Keratinocyte (primary cell): ENCODE data around the gene ANO2. TPM values are rescaled to one million over a fixed set of nuclear protein-coding genes. Genes with fewer than 3 reads are reported as not detected.

Source experiments
- DNase-seq: peaks from one replicate; pipeline ENCODE4 v3.0.0-alpha.2; 2011; ENCODE audit warnings: low read depth, missing footprints, low spot score
- FAIRE-seq: peaks from 2 replicates; lab custom pipeline; 2011; peaks lifted over from hg19 to GRCh38; lab: Jason Lieb, UNC
- H2AFZ ChIP-seq: 2 replicates; pipeline ENCODE4 v1.6.0; 2012; ENCODE audit warnings: low read length, control low read depth, inconsistent platforms; ENCODE audit not compliant: control insufficient read depth
- H3K27ac ChIP-seq: 2 replicates; pipeline ENCODE4 v1.5.1; 2011; ENCODE audit warnings: low read length; ENCODE audit not compliant: control insufficient read depth, insufficient read depth
- H3K27me3 ChIP-seq: 3 replicates; pipeline ENCODE4 v1.6.0; 2011; ENCODE audit warnings: low read length; ENCODE audit not compliant: control insufficient read depth, insufficient read depth; ENCODE audit errors: extremely low read depth
- H3K36me3 ChIP-seq, 2 experiments: 2 replicates in 1 of 2; 3 replicates in 1 of 2; pipeline ENCODE4 v1.5.1; 2011; ENCODE audit warnings: low read length in 2 of 2, mild to moderate bottlenecking in 1 of 2; ENCODE audit not compliant: control insufficient read depth in 2 of 2, insufficient read depth in 2 of 2; ENCODE audit errors: extremely low read depth in 1 of 2
- H3K4me1 ChIP-seq: 3 replicates; pipeline ENCODE4 v1.5.1; 2011; ENCODE audit warnings: low read length; ENCODE audit not compliant: control insufficient read depth, insufficient read depth; ENCODE audit errors: extremely low read depth
- H3K4me2 ChIP-seq: 3 replicates; pipeline ENCODE4 v1.6.0; 2011; ENCODE audit warnings: low read depth, low read length; ENCODE audit not compliant: control insufficient read depth, insufficient read depth; ENCODE audit errors: extremely low read depth
- H3K4me3 ChIP-seq, 3 experiments: fragments of 200-600 bp in 1 of 3; sonication (generic) in 1 of 3; 2 replicates in 2 of 3; 3 replicates in 1 of 3; pipeline ENCODE4 v1.5.1; 2011 to 2016; ENCODE audit warnings: low read length in 3 of 3, mild to moderate bottlenecking in 3 of 3, control low read depth in 2 of 3, inconsistent platforms in 1 of 3, low read depth in 1 of 3, mixed read lengths in 1 of 3, mixed run types in 1 of 3, moderate library complexity in 1 of 3; ENCODE audit not compliant: control insufficient read depth in 2 of 3, insufficient read depth in 2 of 3; ENCODE audit errors: extremely low read depth in 1 of 3
- H3K79me2 ChIP-seq: 2 replicates; pipeline ENCODE4 v1.6.0; 2012; ENCODE audit warnings: low read length; ENCODE audit not compliant: control insufficient read depth, insufficient read depth
- H3K9ac ChIP-seq: 3 replicates; pipeline ENCODE4 v1.6.0; 2011; ENCODE audit warnings: low read length; ENCODE audit not compliant: control insufficient read depth, insufficient read depth; ENCODE audit errors: extremely low read depth
- H3K9me1 ChIP-seq: 3 replicates; pipeline ENCODE4 v1.6.0; 2011; ENCODE audit warnings: low read length; ENCODE audit not compliant: control insufficient read depth, insufficient read depth; ENCODE audit errors: extremely low read depth
- H3K9me3 ChIP-seq: 2 replicates; pipeline ENCODE4 v1.5.1; 2012; ENCODE audit warnings: low read depth, low read length; ENCODE audit not compliant: control insufficient read depth
- H4K20me1 ChIP-seq: 3 replicates; pipeline ENCODE4 v1.6.0; 2011; ENCODE audit warnings: low read length; ENCODE audit not compliant: control insufficient read depth, insufficient read depth; ENCODE audit errors: extremely low read depth
- CTCF ChIP-seq, 3 experiments: IDR thresholded peaks in 1 of 3; conservative IDR thresholded peaks in 1 of 3; optimal IDR thresholded peaks in 1 of 3; 2 replicates in 2 of 3; 3 replicates in 1 of 3; pipeline versions ENCODE3 to v1.5.1; 2011; ENCODE audit warnings: low read length in 3 of 3, mild to moderate bottlenecking in 3 of 3, moderate library complexity in 2 of 3, control low read depth in 1 of 3, inconsistent platforms in 1 of 3; ENCODE audit not compliant: insufficient read depth in 2 of 3; ENCODE audit errors: extremely low read depth in 1 of 3
- EZH2 ChIP-seq: IDR thresholded peaks from one replicate; pipeline ENCODE4 v1.6.1; 2012; ENCODE audit warnings: inconsistent platforms, mild to moderate bottlenecking, low read length, moderate library complexity
- dilution Hi-C: fragments of 300-500 bp; cut with MboI; formaldehyde crosslinking; loops from one replicate; pipeline ENCODE4 v1.7.0; 2020; ENCODE audit warnings: low sequenced_read_pairs; ENCODE audit not compliant: extremely low pct_ligation_motif_present
- polyA plus RNA-seq, 5 experiments: library from polyadenylated mRNA; depleted of rRNA in 3 of 5; stranded (reverse) in 3 of 5; stranded (forward) in 1 of 5; unstranded in 1 of 5; fragments of >200 nt; gene quantifications; 1 replicate in 1 of 5; 2 replicates in 3 of 5; 3 replicates in 1 of 5; pipeline versions ENCODE4 v1.2.1 to v1.2.3, GENCODE V29; 2011 to 2012; ENCODE audit warnings: missing spikeins in 2 of 5, low read depth in 1 of 5, low replicate concordance in 1 of 5

The ANO2 gene
- polyA plus RNA-seq, 1 donor (not counting 4 experiments of a cell fraction or from before 2014, with no cell fraction given) = 0.14 TPM

GRCh38 chr12:5984873-5985272 lies 39.8 kb upstream of the ANO2 start:
- no peak for FAIRE-seq
- TF ChIP-seq EZH2 = no peak
- no peak for TF ChIP-seq CTCF (optimal IDR thresholded peaks at IDR 0.05 in 1 of 3, IDR thresholded peaks at IDR 0.05 in 1 of 3, conservative IDR thresholded peaks at IDR 0.05 in 1 of 3; ENCODE audit: extremely low read depth in 1 of 3, insufficient read depth in 2 of 3, low read length in 3 of 3)
- Histone ChIP-seq H3K36me3 (no peaks in the 10 kb centered on the region), H3K79me2 (no peaks in the 10 kb centered on the region), H3K9me3 (no peaks in the 10 kb centered on the region), H2AFZ (no peak overlapping the region), H3K27me3 (peaks cover 11% of the 10 kb centered on the region), H3K4me2 (no peak overlapping the region), H3K9ac (no peak overlapping the region), H3K9me1 (no peaks in the 10 kb centered on the region), H4K20me1 (no peaks in the 10 kb centered on the region), H3K4me1 (no peaks in the 10 kb centered on the region), H3K27ac (no peak overlapping the region), H3K4me3 (no peak overlapping the region)
- dilution Hi-C loops = no loop called here
- DNase-seq = no peak

GRCh38 chr12:5982106-5982505 lies 37.0 kb upstream of the ANO2 start:
- dilution Hi-C loops = no loop called here
- H3K27me3 ChIP-seq = peaks cover 11% of the 10 kb centered on the region
- H3K9me1 ChIP-seq = no peaks in the 10 kb centered on the region

More at GRCh38 chr12:5982106-5982505, 37.0 kb upstream of the ANO2 start:
- no peak overlapping the region for H3K4me3 ChIP-seq
- H3K27ac ChIP-seq = no peak overlapping the region
- no peaks in the 10 kb centered on the region for H4K20me1 ChIP-seq
- FAIRE-seq = no peak
- H3K36me3 ChIP-seq = no peaks in the 10 kb centered on the region
- H3K9me3 ChIP-seq = no peaks in the 10 kb centered on the region
- no peak overlapping the region for H3K4me2 ChIP-seq
- H3K9ac ChIP-seq = no peak overlapping the region
- H3K79me2 ChIP-seq = no peaks in the 10 kb centered on the region
- no peaks in the 10 kb centered on the region for H3K4me1 ChIP-seq
- H2AFZ ChIP-seq = no peak overlapping the region
- no peak for DNase-seq
- TF ChIP-seq EZH2 (no peak), CTCF (optimal IDR thresholded peaks at IDR 0.05 in 1 of 3, IDR thresholded peaks at IDR 0.05 in 1 of 3, conservative IDR thresholded peaks at IDR 0.05 in 1 of 3; ENCODE audit: extremely low read depth in 1 of 3, insufficient read depth in 2 of 3, low read length in 3 of 3) (no peak)
